BJ (cell line): ENCODE results near the gene PCDHA10. TPM values are rescaled to one million over a fixed set of nuclear protein-coding genes. Genes with fewer than 3 reads are reported as not detected.

Source experiments
- CTCF ChIA-PET: fragments of 350-600 bp; formaldehyde crosslinking; extraction: SDS; loops from one replicate; lab custom pipeline; 2021; ENCODE audit warnings: antibody characterized with exemption, inconsistent platforms; lab: Yijun Ruan, JAX
- POLR2A ChIA-PET: fragments of 300-600 bp; sonication (Branson Sonifier 250); formaldehyde crosslinking; extraction: SDS; loops from one replicate; lab custom pipeline; 2021; ENCODE audit warnings: antibody characterized with exemption; lab: Charles Lee
- DNase-seq: peaks from one replicate; pipeline ENCODE4 v3.0.0-alpha.2; 2011; ENCODE audit warnings: low read depth
- H3K27me3 ChIP-seq: 2 replicates; pipeline ENCODE4 v1.6.0; 2011; ENCODE audit warnings: low read length; ENCODE audit not compliant: control insufficient read depth, insufficient read depth
- H3K36me3 ChIP-seq: 2 replicates; pipeline ENCODE4 v1.5.1; 2011; ENCODE audit warnings: low read length; ENCODE audit not compliant: control insufficient read depth, insufficient read depth
- H3K4me3 ChIP-seq: 2 replicates; pipeline ENCODE4 v1.5.1; 2011; ENCODE audit warnings: low read depth, mild to moderate bottlenecking, control low read depth, low read length
- CTCF ChIP-seq: IDR thresholded peaks from 2 replicates; pipeline ENCODE4 v1.5.1; 2011; ENCODE audit warnings: low read depth, mild to moderate bottlenecking, control low read depth, inconsistent platforms, low read length, moderate library complexity; ENCODE audit not compliant: insufficient read depth
- polyA plus RNA-seq: library from polyadenylated mRNA; depleted of rRNA; stranded (reverse); fragments of >200 nt; gene quantifications from 2 replicates; pipeline ENCODE4 v1.2.3, GENCODE V29; 2011

PCDHA10 gene
- polyA plus RNA-seq, 1 experiment: 0.02 TPM

- no peak for TF ChIP-seq CTCF
- CTCF ChIA-PET: no interaction called here
- DNase-seq: no peak
- Histone ChIP-seq H3K36me3 (no peaks in the 10 kb centered on the region), H3K4me3 (no peak overlapping the region), H3K27me3 (no peaks in the 10 kb centered on the region)
- POLR2A ChIA-PET: no interaction called here
Observed at GRCh38 chr5:140857987-140858240, 2.2 kb downstream of the PCDHA10 start.

- ChIA-PET POLR2A (no interaction called here), CTCF (no interaction called here)
- no peak for DNase-seq
- H3K4me3 ChIP-seq: no peak overlapping the region
- TF ChIP-seq CTCF: no peak
- H3K27me3 ChIP-seq: no peaks in the 10 kb centered on the region
- H3K36me3 ChIP-seq: no peaks in the 10 kb centered on the region
Observed at GRCh38 chr5:140862441-140863295, 7.0 kb downstream of the PCDHA10 start.

GRCh38 chr5:140868721-140869554 lies 13.2 kb downstream of the PCDHA10 start, which contains the start of gene PCDHA11:
PCDHA11 (plus strand) TSS chr5:140868957; CDS start chr5:140869104, 147 bp downstream.
- POLR2A ChIA-PET: no interaction called here
- CTCF ChIA-PET: no interaction called here
- no peak for DNase-seq
- H3K4me3 ChIP-seq: no peak within 1 kb of the TSS
- no peaks in the 10 kb centered on the region for H3K36me3 ChIP-seq
- no peak for TF ChIP-seq CTCF
- H3K27me3 ChIP-seq: no peaks in the 10 kb centered on the region

- H3K27me3 ChIP-seq: no peaks in the 10 kb centered on the region
- ChIA-PET POLR2A (no interaction called here), CTCF (no interaction called here)
- no peaks in the 10 kb centered on the region for H3K36me3 ChIP-seq
- no peak overlapping the region for H3K4me3 ChIP-seq
- no peak for DNase-seq
- no peak for TF ChIP-seq CTCF
Observed at GRCh38 chr5:140869555-140869886, 13.8 kb downstream of the PCDHA10 start.
